Activated naive CD8-positive, alpha-beta T cell treated with anti-CD3 and anti-CD28 coated beads for 36 hours (primary cell): Measurements from ENCODE around the gene ANOS1. TPM values are rescaled to one million over a fixed set of nuclear protein-coding genes. Genes with fewer than 3 reads are reported as not detected.

ENCODE experiments used
- DNase-seq: peaks from one replicate; pipeline ENCODE4 v3.0.0; 2021
- H3K27ac Mint-ChIP-seq: one replicate; pipeline ENCODE4 v1.8.0; 2022; ENCODE audit warnings: mild to moderate bottlenecking, moderate library complexity, mixed read lengths
- H3K27me3 Mint-ChIP-seq: one replicate; pipeline ENCODE4 v1.8.0; 2022; ENCODE audit warnings: mild to moderate bottlenecking, mixed read lengths
- H3K36me3 Mint-ChIP-seq: one replicate; pipeline ENCODE4 v1.8.0; 2021; ENCODE audit warnings: mild to moderate bottlenecking, mixed read lengths
- H3K4me1 Mint-ChIP-seq: one replicate; pipeline ENCODE4 v1.8.0; 2021; ENCODE audit warnings: mixed read lengths
- H3K4me3 Mint-ChIP-seq: one replicate; pipeline ENCODE4 v1.8.0; 2022; ENCODE audit warnings: mild to moderate bottlenecking, moderate library complexity, mixed read lengths
- H3K9me3 Mint-ChIP-seq: one replicate; pipeline ENCODE4 v1.8.0; 2022; ENCODE audit warnings: mixed read lengths
- total RNA-seq, 2 experiments: library from RNA; stranded (reverse); gene quantifications; one replicate each; pipeline ENCODE4 v1.2.3, GENCODE V29; 2021

ANOS1 gene
- total RNA-seq, 2 experiments from 2014 or later = not detected

GRCh38 chrX:8729811-8730210, 2.1 kb downstream of the ANOS1 start:
- Mint-ChIP-seq H3K27ac (no peak overlapping the region), H3K4me3 (no peak overlapping the region)

GRCh38 chrX:8728932-8729535, 2.9 kb downstream of the ANOS1 start:
- Mint-ChIP-seq H3K36me3 (no peaks in the 10 kb centered on the region), H3K4me1 (no peaks in the 10 kb centered on the region), H3K27me3 (peaks cover 46% of the 10 kb centered on the region), H3K9me3 (no peaks in the 10 kb centered on the region), H3K27ac (no peak overlapping the region), H3K4me3 (no peak overlapping the region)
- DNase-seq = no peak

More at GRCh38 chrX:8729811-8730210, 2.1 kb downstream of the ANOS1 start:
- DNase-seq = no peak
- H3K36me3 Mint-ChIP-seq = no peaks in the 10 kb centered on the region
- no peaks in the 10 kb centered on the region for H3K9me3 Mint-ChIP-seq
- no peaks in the 10 kb centered on the region for H3K4me1 Mint-ChIP-seq
- H3K27me3 Mint-ChIP-seq = peaks cover 41% of the 10 kb centered on the region

GRCh38 chrX:8726031-8726652, 5.8 kb downstream of the ANOS1 start:
- Mint-ChIP-seq H3K4me1 (no peaks in the 10 kb centered on the region), H3K27ac (no peak overlapping the region), H3K9me3 (no peaks in the 10 kb centered on the region), H3K27me3 (peaks cover 55% of the 10 kb centered on the region), H3K36me3 (no peaks in the 10 kb centered on the region), H3K4me3 (no peak overlapping the region)
- DNase-seq = no peak

GRCh38 chrX:8724300-8724699, 7.6 kb downstream of the ANOS1 start:
- Mint-ChIP-seq H3K27ac (no peak overlapping the region), H3K4me1 (no peaks in the 10 kb centered on the region), H3K4me3 (no peak overlapping the region), H3K9me3 (no peaks in the 10 kb centered on the region), H3K27me3 (peaks cover 41% of the 10 kb centered on the region), H3K36me3 (no peaks in the 10 kb centered on the region)
- DNase-seq = no peak

- Mint-ChIP-seq H3K27ac (no peak overlapping the region), H3K4me1 (no peaks in the 10 kb centered on the region)
- DNase-seq = no peak
These were observed 10.4 kb downstream of the ANOS1 start for GRCh38 chrX:8721536-8721935.

GRCh38 chrX:8720136-8720535, 11.8 kb downstream of the ANOS1 start:
- no peak for DNase-seq
- H3K9me3 Mint-ChIP-seq = no peaks in the 10 kb centered on the region
- H3K36me3 Mint-ChIP-seq = no peaks in the 10 kb centered on the region
- no peak overlapping the region for H3K27ac Mint-ChIP-seq
- H3K4me1 Mint-ChIP-seq = no peaks in the 10 kb centered on the region
- H3K4me3 Mint-ChIP-seq = no peak overlapping the region
- peaks cover 30% of the 10 kb centered on the region for H3K27me3 Mint-ChIP-seq

More at GRCh38 chrX:8721536-8721935, 10.4 kb downstream of the ANOS1 start:
- H3K4me3 Mint-ChIP-seq = no peak overlapping the region
- H3K9me3 Mint-ChIP-seq = no peaks in the 10 kb centered on the region
- peaks cover 34% of the 10 kb centered on the region for H3K27me3 Mint-ChIP-seq
- H3K36me3 Mint-ChIP-seq = no peaks in the 10 kb centered on the region

GRCh38 chrX:8717354-8717753, 14.6 kb downstream of the ANOS1 start:
- no peaks in the 10 kb centered on the region for H3K36me3 Mint-ChIP-seq
- no peaks in the 10 kb centered on the region for H3K9me3 Mint-ChIP-seq
- H3K27me3 Mint-ChIP-seq = peaks cover 11% of the 10 kb centered on the region
- H3K4me3 Mint-ChIP-seq = no peak overlapping the region
- H3K27ac Mint-ChIP-seq = no peak overlapping the region
- no peaks in the 10 kb centered on the region for H3K4me1 Mint-ChIP-seq
- no peak for DNase-seq

GRCh38 chrX:8714164-8714563, 17.8 kb downstream of the ANOS1 start:
- Mint-ChIP-seq H3K9me3 (no peaks in the 10 kb centered on the region), H3K27ac (no peak overlapping the region), H3K4me3 (no peak overlapping the region), H3K4me1 (no peaks in the 10 kb centered on the region), H3K27me3 (no peaks in the 10 kb centered on the region), H3K36me3 (no peaks in the 10 kb centered on the region)
- DNase-seq = no peak

- DNase-seq = no peak
- Mint-ChIP-seq H3K4me3 (no peak overlapping the region), H3K27me3 (no peaks in the 10 kb centered on the region), H3K4me1 (no peaks in the 10 kb centered on the region), H3K9me3 (no peaks in the 10 kb centered on the region), H3K36me3 (no peaks in the 10 kb centered on the region), H3K27ac (no peak overlapping the region)
These were observed 20.5 kb downstream of the ANOS1 start for GRCh38 chrX:8711401-8711800.

GRCh38 chrX:8704184-8704583, 27.8 kb downstream of the ANOS1 start:
- H3K36me3 Mint-ChIP-seq = no peaks in the 10 kb centered on the region
- H3K9me3 Mint-ChIP-seq = no peaks in the 10 kb centered on the region
- H3K27me3 Mint-ChIP-seq = peaks cover 5% of the 10 kb centered on the region
- H3K4me1 Mint-ChIP-seq = no peaks in the 10 kb centered on the region
- H3K4me3 Mint-ChIP-seq = no peak overlapping the region
- no peak overlapping the region for H3K27ac Mint-ChIP-seq
- DNase-seq = no peak

GRCh38 chrX:8692871-8693270, 39.1 kb downstream of the ANOS1 start:
- no peaks in the 10 kb centered on the region for H3K9me3 Mint-ChIP-seq
- no peak for DNase-seq

GRCh38 chrX:8689473-8689872, 42.5 kb downstream of the ANOS1 start:
- H3K27ac Mint-ChIP-seq = no peak overlapping the region
- H3K9me3 Mint-ChIP-seq = no peaks in the 10 kb centered on the region
- no peak for DNase-seq
- H3K36me3 Mint-ChIP-seq = no peaks in the 10 kb centered on the region
- H3K4me1 Mint-ChIP-seq = no peaks in the 10 kb centered on the region
- H3K27me3 Mint-ChIP-seq = peaks cover 4% of the 10 kb centered on the region
- no peak overlapping the region for H3K4me3 Mint-ChIP-seq

More at GRCh38 chrX:8692871-8693270, 39.1 kb downstream of the ANOS1 start:
- Mint-ChIP-seq H3K4me3 (no peak overlapping the region), H3K27ac (no peak overlapping the region), H3K36me3 (no peaks in the 10 kb centered on the region), H3K27me3 (peaks cover 4% of the 10 kb centered on the region), H3K4me1 (no peaks in the 10 kb centered on the region)

- H3K9me3 Mint-ChIP-seq = no peaks in the 10 kb centered on the region
- H3K36me3 Mint-ChIP-seq = no peaks in the 10 kb centered on the region
- no peak for DNase-seq
- peaks cover 4% of the 10 kb centered on the region for H3K27me3 Mint-ChIP-seq
- no peak overlapping the region for H3K4me3 Mint-ChIP-seq
- H3K27ac Mint-ChIP-seq = no peak overlapping the region
- H3K4me1 Mint-ChIP-seq = no peaks in the 10 kb centered on the region
These were observed 43.2 kb downstream of the ANOS1 start for GRCh38 chrX:8688776-8689175.

- H3K27me3 Mint-ChIP-seq = peaks cover 5% of the 10 kb centered on the region
- H3K36me3 Mint-ChIP-seq = no peaks in the 10 kb centered on the region
- DNase-seq = no peak
- no peak overlapping the region for H3K27ac Mint-ChIP-seq
- no peaks in the 10 kb centered on the region for H3K4me1 Mint-ChIP-seq
- no peaks in the 10 kb centered on the region for H3K9me3 Mint-ChIP-seq
- no peak overlapping the region for H3K4me3 Mint-ChIP-seq
These were observed 47.6 kb downstream of the ANOS1 start for GRCh38 chrX:8684201-8684965.

GRCh38 chrX:8683687-8684086, 48.2 kb downstream of the ANOS1 start:
- H3K27me3 Mint-ChIP-seq = peaks cover 8% of the 10 kb centered on the region
- H3K36me3 Mint-ChIP-seq = no peaks in the 10 kb centered on the region
- H3K27ac Mint-ChIP-seq = no peak overlapping the region
- no peak overlapping the region for H3K4me3 Mint-ChIP-seq
- DNase-seq = no peak
- no peaks in the 10 kb centered on the region for H3K9me3 Mint-ChIP-seq
- no peaks in the 10 kb centered on the region for H3K4me1 Mint-ChIP-seq
